SK-N-SH treated with all-trans-retinoic acid at 6 μM for 48 hours (cell line): ENCODE measurements around the gene PCED1A.

Source experiments
- BACH2 ChIP-seq: fragments of 250-450 bp; sonication (Bioruptor Pico); IDR thresholded peaks from 2 replicates; pipeline ENCODE4 v1.9.0; 2021; ENCODE audit warnings: mild to moderate bottlenecking, borderline replicate concordance
- CREB5 ChIP-seq: fragments of 250-450 bp; sonication (Bioruptor Pico); IDR thresholded peaks from 2 replicates; pipeline ENCODE4 v1.5.1; 2020; ENCODE audit warnings: low read depth, mild to moderate bottlenecking, moderate library complexity
- CSDC2 ChIP-seq: fragments of 250-450 bp; sonication (Bioruptor Pico); IDR thresholded peaks from 2 replicates; pipeline ENCODE4 v1.5.0; 2020; ENCODE audit warnings: mild to moderate bottlenecking, moderate library complexity
- OSR1 ChIP-seq: fragments of 250-450 bp; sonication (Bioruptor Pico); IDR thresholded peaks from 2 replicates; pipeline ENCODE4 v1.8.0; 2022; ENCODE audit warnings: moderate library complexity, mild to moderate bottlenecking, inconsistent platforms
- POU6F1 ChIP-seq: fragments of 250-450 bp; sonication (Bioruptor Pico); IDR thresholded peaks from 2 replicates; pipeline ENCODE4 v1.8.0; 2021; ENCODE audit warnings: low read depth, mild to moderate bottlenecking, moderate library complexity, borderline replicate concordance
- TOX ChIP-seq: fragments of 250-450 bp; sonication (Bioruptor Pico); IDR thresholded peaks from 2 replicates; pipeline ENCODE4 v1.8.0; 2021; ENCODE audit warnings: mild to moderate bottlenecking, moderate library complexity, borderline replicate concordance
- TSHZ2 ChIP-seq: fragments of 250-450 bp; sonication (Bioruptor Pico); IDR thresholded peaks from 2 replicates; pipeline ENCODE4 v1.5.0; 2020; ENCODE audit warnings: mild to moderate bottlenecking, moderate library complexity
- ZFP3 ChIP-seq: fragments of 250-450 bp; sonication (Bioruptor Pico); IDR thresholded peaks from 2 replicates; pipeline ENCODE4 v1.5.0; 2020; ENCODE audit warnings: mild to moderate bottlenecking, moderate library complexity
- ZNF70 ChIP-seq: fragments of 450-650 bp; formaldehyde crosslinking; IDR thresholded peaks from 2 replicates; pipeline ENCODE4 v1.5.0; 2020; ENCODE audit warnings: mild to moderate bottlenecking, moderate library complexity
- ZNF8 ChIP-seq: fragments of 450-650 bp; formaldehyde crosslinking; IDR thresholded peaks from 2 replicates; pipeline ENCODE4 v1.5.0; 2020; ENCODE audit warnings: mild to moderate bottlenecking, moderate library complexity

GRCh38 chr20:2817891-2818595 lies 22.4 kb downstream of the PCED1A start:
- TF ChIP-seq BACH2 (no peak), ZFP3 (CRISPR knock-in tag) (no peak), POU6F1 (CRISPR knock-in tag) (no peak), TSHZ2 (CRISPR knock-in tag) (no peak), TOX (no peak), CREB5 (CRISPR knock-in tag) (no peak), CSDC2 (CRISPR knock-in tag) (no peak), OSR1 (CRISPR knock-in tag) (no peak), ZNF70 (CRISPR knock-in tag) (no peak), ZNF8 (CRISPR knock-in tag) (no peak)
